CMK (cell line): ENCODE data around the gene GID4.
A peak's percentile ranks its signal among the peaks of the same experiment; 100 is the strongest.

Experiments used
- DNase-seq: peaks from one replicate; pipeline ENCODE4 v3.0.0-alpha.2; 2010; ENCODE audit warnings: low read depth

The GID4 gene

GRCh38 chr17:18017958-18018357 is 21.2 kb upstream of the GID4 start:
- DNase-seq, result no peak

GRCh38 chr17:18018411-18018921 is 20.7 kb upstream of the GID4 start:
- no peak for DNase-seq

- no peak for DNase-seq
Measured at GRCh38 chr17:18019838-18020154, 19.4 kb upstream of the GID4 start.

- DNase-seq, result no peak
Measured at GRCh38 chr17:18020971-18021370, 18.2 kb upstream of the GID4 start.

- DNase-seq, result no peak
Measured at GRCh38 chr17:18021372-18021771, 17.8 kb upstream of the GID4 start.

GRCh38 chr17:18025241-18025944 is 13.8 kb upstream of the GID4 start:
- no peak for DNase-seq

- no peak for DNase-seq
Measured at GRCh38 chr17:18025945-18026776, 13.0 kb upstream of the GID4 start.

GRCh38 chr17:18027280-18027679 is 11.9 kb upstream of the GID4 start:
- no peak for DNase-seq

- no peak for DNase-seq
Measured at GRCh38 chr17:18028114-18028951, 10.9 kb upstream of the GID4 start.

- DNase-seq, result no peak
Measured at GRCh38 chr17:18028952-18029540, 10.2 kb upstream of the GID4 start.

GRCh38 chr17:18031955-18032354 is 7.3 kb upstream of the GID4 start:
- DNase-seq, result no peak

GRCh38 chr17:18033442-18034099 is 5.6 kb upstream of the GID4 start:
- peak; percentile 54 for DNase-seq

- no peak for DNase-seq
Measured at GRCh38 chr17:18035704-18036103, 3.5 kb upstream of the GID4 start.

- DNase-seq, result no peak
Measured at GRCh38 chr17:18037486-18037885, 1.7 kb upstream of the GID4 start.

- no peak for DNase-seq
Measured at GRCh38 chr17:18038149-18038850, 908 bp upstream of the GID4 start.

GRCh38 chr17:18039535-18040260 is 490 bp downstream of the GID4 start:
- no peak for DNase-seq

GRCh38 chr17:18040261-18040858 is 1.2 kb downstream of the GID4 start:
- no peak for DNase-seq

- DNase-seq, result no peak
Measured at GRCh38 chr17:18041776-18042175, 2.6 kb downstream of the GID4 start.

GRCh38 chr17:18042983-18043382 is 3.8 kb downstream of the GID4 start:
- no peak for DNase-seq

- DNase-seq, result no peak
Measured at GRCh38 chr17:18043491-18043890, 4.3 kb downstream of the GID4 start.
